ENCODE measurements around the gene MLLT1. TPM values are rescaled to one million over a fixed set of nuclear protein-coding genes. Genes with fewer than 3 reads are reported as not detected.

The MLLT1 gene
- total RNA-seq, 1 donor from 2014 or later = 36.0 TPM

DNA sequence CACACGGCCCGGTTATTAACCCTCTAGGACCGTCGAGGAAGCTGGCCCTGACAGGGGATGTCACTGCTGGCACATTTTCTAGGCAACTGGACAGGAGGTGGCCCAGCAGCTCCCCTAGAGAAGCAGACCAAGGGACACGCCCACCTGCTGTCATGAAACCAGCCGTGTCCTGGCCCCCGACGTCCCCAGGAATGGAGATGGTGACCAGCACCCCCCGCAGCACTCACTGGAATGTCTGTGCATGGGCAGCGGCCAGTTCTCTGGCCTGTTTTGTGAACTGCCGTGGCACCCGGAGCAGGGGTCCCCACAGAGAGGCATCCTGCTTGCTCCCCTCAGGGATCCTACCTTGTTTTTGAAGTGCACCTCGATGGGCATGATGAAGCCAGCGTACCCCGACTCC, 17.9 kb downstream of the MLLT1 start:
- H3K27ac ChIP-seq (replicated peaks) = no peak overlapping the region
- H3K4me3 ChIP-seq = no peak overlapping the region
- H3K4me1 ChIP-seq = peaks cover 38% of the 10 kb centered on the region
- no peak for DNase-seq
- H3K27me3 ChIP-seq (ENCODE audit: low read depth) = no peaks in the 10 kb centered on the region
- H3K36me3 ChIP-seq = peaks cover 49% of the 10 kb centered on the region
- intact Hi-C loops (cut with micrococcal nuclease) = no loop called here
- no peaks in the 10 kb centered on the region for H3K9me3 ChIP-seq (replicated peaks)
- TF ChIP-seq, protein P1, sequence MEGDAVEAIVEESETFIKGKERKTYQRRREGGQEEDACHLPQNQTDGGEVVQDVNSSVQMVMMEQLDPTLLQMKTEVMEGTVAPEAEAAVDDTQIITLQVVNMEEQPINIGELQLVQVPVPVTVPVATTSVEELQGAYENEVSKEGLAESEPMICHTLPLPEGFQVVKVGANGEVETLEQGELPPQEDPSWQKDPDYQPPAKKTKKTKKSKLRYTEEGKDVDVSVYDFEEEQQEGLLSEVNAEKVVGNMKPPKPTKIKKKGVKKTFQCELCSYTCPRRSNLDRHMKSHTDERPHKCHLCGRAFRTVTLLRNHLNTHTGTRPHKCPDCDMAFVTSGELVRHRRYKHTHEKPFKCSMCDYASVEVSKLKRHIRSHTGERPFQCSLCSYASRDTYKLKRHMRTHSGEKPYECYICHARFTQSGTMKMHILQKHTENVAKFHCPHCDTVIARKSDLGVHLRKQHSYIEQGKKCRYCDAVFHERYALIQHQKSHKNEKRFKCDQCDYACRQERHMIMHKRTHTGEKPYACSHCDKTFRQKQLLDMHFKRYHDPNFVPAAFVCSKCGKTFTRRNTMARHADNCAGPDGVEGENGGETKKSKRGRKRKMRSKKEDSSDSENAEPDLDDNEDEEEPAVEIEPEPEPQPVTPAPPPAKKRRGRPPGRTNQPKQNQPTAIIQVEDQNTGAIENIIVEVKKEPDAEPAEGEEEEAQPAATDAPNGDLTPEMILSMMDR (IDR thresholded peaks at IDR 0.05; ENCODE audit: borderline replicate concordance) = no peak

DNA sequence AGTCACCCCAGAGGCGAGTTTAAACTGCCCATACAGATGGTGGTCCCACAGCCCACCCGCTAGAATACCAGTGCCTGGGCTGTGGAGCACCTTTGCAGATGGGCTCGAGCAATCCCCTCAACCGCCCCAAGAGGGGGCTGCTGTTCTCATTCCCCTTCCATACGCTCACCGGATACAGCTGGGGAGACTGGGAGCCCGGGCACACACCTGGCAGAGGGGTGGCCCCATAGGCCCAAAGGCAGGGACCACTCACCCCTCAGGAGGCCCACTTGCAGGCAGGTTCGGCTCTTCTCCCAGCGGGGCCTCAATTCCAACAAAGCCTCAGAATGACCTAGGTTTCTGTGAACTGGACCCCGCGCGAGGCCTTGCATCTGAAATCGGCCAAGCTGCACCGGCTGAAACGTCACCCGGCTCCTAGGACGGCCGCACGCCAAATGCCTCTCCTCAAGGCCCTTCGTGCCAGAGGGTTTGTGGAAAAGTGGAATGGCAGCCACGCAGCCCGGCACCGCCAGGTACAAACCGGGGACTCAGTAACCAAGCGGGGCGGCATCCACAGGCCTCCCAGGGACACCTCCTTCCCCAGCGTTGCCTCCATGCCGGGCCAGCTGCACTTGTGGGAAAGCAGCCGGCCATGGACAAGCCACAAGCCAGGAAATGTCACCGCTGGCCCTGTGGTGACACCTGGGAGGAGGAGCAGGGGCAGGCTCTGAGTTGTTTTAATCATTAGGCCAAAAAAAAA, 18.7 kb downstream of the MLLT1 start:
- Histone ChIP-seq H3K4me1 (peaks cover 38% of the 10 kb centered on the region), H3K27ac (replicated peaks) (no peak overlapping the region), H3K27me3 (ENCODE audit: low read depth) (no peaks in the 10 kb centered on the region), H3K4me3 (no peak overlapping the region), H3K9me3 (replicated peaks) (no peaks in the 10 kb centered on the region), H3K36me3 (peaks cover 46% of the 10 kb centered on the region)
- TF ChIP-seq, protein P1 (IDR thresholded peaks at IDR 0.05; ENCODE audit: borderline replicate concordance) = peak; percentile 69
- DNase-seq = no peak
- intact Hi-C loops (cut with micrococcal nuclease) = no loop called here

DNA sequence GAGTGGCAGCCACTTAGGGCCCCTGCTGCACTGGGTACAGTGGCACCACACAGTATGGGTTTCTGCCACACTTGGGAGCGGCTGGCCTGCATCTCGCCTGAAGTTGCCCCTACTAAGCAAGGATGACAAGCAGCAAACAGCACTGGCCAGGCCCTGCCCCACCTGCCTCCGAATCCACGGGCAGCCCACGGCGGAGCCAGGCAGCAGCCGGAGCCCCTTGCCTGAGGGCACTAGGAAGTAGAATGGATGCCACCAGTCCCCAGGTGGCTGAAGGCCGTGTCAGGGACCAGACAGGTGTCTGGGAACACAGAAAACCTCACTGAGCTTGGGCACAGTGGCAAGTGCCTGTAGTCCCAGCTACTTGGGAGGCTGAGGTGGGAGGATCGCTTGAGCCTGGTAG, 19.4 kb downstream of the MLLT1 start:
- intact Hi-C loops (cut with micrococcal nuclease) = no loop called here
- TF ChIP-seq, protein P1 (IDR thresholded peaks at IDR 0.05; ENCODE audit: borderline replicate concordance) = no peak
- H3K27ac ChIP-seq (replicated peaks) = no peak overlapping the region
- peaks cover 43% of the 10 kb centered on the region for H3K36me3 ChIP-seq
- no peaks in the 10 kb centered on the region for H3K27me3 ChIP-seq (ENCODE audit: low read depth)
- no peak overlapping the region for H3K4me3 ChIP-seq
- H3K9me3 ChIP-seq (replicated peaks) = no peaks in the 10 kb centered on the region
- peaks cover 38% of the 10 kb centered on the region for H3K4me1 ChIP-seq
- DNase-seq = no peak

DNA sequence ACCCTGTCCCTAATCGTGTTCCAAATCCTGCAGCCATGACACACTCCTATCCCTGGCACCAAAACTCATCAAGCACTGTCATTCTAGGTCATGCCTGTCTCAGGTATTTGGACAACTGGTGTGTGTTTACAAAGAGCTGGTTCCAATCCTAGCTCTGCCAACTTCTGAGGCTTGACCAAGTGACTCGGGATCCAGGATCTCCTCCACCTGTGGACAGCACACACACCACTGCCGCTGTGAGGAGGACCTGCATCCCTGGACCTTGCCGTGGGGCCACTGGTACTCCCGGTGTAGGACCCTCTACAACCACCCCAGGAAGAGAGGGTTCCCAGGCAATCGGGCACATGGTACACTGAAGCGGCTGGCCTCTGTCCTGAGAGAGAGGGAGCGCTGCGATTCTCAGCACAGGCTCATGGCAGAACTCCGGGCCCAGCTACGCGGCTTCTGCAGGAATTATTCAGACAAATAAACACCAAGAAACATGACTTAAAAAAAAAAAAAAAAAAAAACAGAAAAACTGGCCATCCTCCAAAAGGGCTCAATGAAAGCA, 20.4 kb downstream of the MLLT1 start:
- intact Hi-C loops (cut with micrococcal nuclease) = no loop called here
- DNase-seq = no peak
- Histone ChIP-seq H3K36me3 (peaks cover 43% of the 10 kb centered on the region), H3K9me3 (replicated peaks) (no peaks in the 10 kb centered on the region), H3K27ac (replicated peaks) (no peak overlapping the region), H3K4me3 (no peak overlapping the region), H3K27me3 (ENCODE audit: low read depth) (no peaks in the 10 kb centered on the region), H3K4me1 (peaks cover 35% of the 10 kb centered on the region)
- TF ChIP-seq, protein P1 (IDR thresholded peaks at IDR 0.05; ENCODE audit: borderline replicate concordance) = no peak

DNA sequence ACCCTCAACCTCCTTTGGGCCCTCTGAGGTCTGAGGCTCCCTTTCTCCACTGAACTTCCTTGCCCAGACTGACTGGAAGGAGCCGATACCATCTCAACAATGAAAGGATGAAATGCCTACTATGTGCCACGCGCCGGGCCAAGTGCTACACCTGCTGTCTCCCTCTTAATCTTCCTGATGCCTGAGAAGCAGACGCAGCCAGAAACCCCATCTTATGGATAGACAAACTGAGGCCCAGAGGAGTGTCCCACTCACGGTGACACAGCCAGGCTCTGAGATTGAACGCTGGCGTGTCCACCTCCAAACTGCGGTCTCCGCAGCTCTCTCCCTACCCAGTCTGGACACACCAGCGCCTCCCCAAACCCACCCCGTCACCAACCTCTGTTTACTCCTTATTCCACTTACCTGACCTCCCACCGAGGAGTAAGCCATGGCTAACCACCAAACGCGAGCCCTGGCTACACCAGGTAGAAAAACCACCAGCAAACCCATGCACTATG, 20.9 kb downstream of the MLLT1 start:
- no peaks in the 10 kb centered on the region for H3K27me3 ChIP-seq (ENCODE audit: low read depth)
- DNase-seq = no peak
- intact Hi-C loops (cut with micrococcal nuclease) = no loop called here
- H3K4me3 ChIP-seq = no peak overlapping the region
- H3K36me3 ChIP-seq = peaks cover 43% of the 10 kb centered on the region
- no peak overlapping the region for H3K27ac ChIP-seq (replicated peaks)
- peaks cover 30% of the 10 kb centered on the region for H3K4me1 ChIP-seq
- no peaks in the 10 kb centered on the region for H3K9me3 ChIP-seq (replicated peaks)
- TF ChIP-seq, protein P1 (IDR thresholded peaks at IDR 0.05; ENCODE audit: borderline replicate concordance) = no peak
